T-helper 2 cell (primary cell): ENCODE data around the gene BCAS3.
"Not testable (repeated sequence)": the region's sequence is repeated elsewhere in the genome, so short reads cannot be mapped to it uniquely, and the experiment has no call there.

Experiments used
- DNase-seq, 5 experiments: peaks; one replicate each; pipeline versions ENCODE4 v3.0.0 to v3.0.0-alpha.2; 2012 to 2022

Gene BCAS3

DNA sequence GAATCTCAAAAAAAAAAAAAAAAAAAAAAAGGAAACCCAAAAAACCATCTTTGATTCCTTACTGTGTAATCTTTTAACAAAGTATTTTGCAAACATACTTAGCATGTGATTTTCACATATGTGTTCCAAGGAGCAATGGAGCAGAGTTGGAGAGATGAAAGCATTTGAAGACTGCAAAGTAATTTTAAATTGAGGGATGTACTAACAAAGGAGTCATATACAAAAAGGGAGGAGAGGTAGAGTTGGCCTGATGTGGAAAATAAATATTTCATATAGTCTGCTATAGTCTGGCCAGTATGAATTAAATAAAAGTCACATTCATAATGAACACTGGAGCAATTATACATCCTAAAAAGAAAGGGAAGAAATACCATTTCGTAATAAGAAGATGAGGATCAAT, 456.2 kb downstream of the BCAS3 start:
- DNase-seq = no peak

DNA sequence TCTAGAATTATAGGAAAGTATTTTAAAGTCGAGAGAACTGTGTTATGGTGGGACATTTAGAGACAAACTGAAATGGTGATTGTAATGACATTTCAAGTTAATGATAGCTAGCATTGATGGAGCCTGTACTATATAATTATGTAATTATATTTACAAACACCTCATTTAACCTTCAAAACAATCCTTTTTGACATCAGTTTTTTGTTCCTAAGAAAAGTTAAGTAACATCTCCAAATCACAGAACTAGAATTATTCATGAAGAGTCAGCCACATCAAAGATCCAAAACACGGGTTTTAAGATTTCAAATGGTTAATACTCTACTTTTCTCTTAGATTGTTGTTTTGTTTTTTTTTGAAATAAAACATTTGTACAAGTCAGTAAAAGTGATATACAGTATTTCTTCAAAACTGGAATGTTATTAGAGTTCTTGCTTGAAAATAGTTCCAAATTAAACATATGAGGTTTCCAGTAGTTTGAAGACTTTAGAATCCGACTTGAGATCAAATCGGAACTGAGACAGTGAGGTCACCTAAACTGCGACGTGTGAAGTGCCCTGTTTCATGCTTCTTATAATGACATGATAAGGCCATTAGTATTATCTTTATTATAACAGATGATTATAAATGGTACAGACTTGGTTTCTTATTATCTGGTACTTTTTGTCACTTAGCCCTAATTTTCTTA, 457.0 kb downstream of the BCAS3 start:
- no peak for DNase-seq

DNA sequence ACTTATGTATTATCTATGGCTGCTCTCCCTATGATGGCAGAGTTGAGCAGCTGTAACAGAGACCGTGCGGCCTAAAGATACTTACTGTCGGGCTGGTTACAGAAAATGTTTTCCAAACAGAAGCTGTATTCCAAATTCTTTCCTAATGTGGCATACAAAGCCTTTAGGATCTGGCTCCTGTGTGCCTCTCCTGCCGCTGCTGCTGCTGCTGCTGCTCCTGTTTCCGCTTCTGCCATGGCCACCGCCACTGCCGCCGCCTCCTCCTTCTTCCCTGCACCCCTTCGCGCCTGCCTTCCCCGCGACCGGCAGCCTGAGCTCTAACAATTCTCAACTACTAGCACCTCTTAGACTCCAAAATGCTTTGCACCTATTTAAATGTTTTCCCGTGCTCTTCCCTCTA, 458.1 kb downstream of the BCAS3 start:
- DNase-seq = no peak

DNA sequence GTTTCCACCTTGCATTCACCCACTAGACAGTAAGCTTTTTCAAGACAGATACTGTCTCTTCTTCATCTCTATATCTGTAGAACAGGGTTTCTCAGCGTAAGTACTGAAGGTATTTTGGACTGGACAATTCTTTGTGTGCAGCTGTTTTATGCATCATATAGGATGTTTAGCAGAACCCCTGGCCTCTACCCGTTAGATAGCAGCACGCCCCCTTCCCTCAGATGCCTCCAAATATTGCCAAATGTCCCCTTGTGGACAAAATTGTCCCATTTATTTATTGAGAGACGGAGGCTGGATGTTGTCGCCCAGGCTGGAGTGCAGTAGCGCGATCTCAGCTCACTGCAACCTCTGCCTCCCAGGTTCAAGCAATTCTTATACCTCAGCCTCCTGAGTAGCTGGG, 458.6 kb downstream of the BCAS3 start:
- no peak for DNase-seq

DNA sequence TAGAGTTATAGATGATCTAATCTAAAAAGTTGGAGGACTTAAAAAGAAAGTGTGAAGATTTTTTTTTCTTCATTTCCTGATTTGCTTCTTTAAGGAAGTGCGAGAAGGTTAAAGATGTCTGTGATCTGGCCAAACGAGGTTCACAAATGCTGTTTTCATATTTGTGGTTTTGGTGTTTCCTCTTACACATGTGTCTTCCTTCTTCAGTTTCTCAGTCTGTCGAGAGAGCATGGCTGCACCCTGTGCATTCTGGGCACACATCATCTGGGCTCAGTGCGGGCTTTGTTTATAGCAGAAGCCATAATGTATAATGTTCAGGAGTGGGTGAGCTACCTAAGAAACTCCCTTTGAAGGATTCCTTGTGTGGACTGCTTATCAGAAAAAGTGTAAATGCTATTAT, 461.6 kb downstream of the BCAS3 start:
- DNase-seq = peak in 3 of 5 experiments; percentile 15 to 92 (median 69)

DNA sequence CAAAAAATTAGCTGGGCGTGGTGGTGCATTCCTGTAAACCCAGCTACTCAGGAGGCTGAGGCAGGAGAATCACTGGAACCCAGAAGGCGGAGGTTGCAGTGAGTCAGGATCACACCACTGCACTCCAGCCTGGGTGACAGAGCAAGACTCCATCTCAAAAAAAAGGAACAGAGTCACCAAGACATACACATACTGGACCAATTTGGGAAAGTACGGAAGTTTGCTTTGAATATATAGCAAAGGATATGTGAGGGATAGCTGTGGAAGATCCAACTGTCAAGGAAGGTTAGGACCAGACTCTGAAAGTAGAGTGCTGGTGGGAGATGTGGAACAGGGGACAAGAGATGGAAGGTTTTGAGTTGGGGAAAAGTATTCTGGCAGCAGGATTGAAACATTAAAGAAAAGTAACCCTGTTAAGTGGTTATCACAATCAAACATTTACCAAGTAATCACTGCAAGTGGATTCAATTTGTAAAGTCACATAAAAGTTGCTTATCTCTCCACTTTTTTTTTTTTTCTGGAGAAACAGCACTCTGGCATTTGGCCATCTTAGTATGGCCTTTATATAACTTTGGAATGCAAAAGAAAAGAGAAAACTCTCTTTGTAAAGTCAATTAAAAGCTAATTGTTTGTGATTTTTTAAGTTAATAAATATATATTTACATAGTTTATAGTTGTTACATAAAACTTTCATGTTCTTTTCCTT, 462.6 kb downstream of the BCAS3 start:
- no peak for DNase-seq

DNA sequence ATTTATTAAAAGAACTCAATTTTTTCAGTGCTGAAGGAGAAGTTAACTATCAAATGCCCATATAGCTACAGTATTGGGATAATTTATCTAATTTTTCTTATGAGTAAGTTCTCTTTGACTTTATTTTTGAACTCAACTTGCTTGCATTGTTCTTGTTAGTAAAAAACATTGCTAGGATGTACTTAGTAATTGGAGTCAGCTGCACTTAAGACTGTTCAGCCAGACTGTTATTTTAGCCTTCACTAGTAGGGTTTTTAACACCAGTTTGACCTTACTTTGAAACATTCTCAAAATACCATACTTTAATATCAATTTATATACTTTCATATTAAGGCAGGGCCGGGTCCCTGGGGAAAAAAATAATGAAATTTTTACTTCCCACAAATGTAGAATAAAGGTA, 465.4 kb downstream of the BCAS3 start:
- no peak for DNase-seq

DNA sequence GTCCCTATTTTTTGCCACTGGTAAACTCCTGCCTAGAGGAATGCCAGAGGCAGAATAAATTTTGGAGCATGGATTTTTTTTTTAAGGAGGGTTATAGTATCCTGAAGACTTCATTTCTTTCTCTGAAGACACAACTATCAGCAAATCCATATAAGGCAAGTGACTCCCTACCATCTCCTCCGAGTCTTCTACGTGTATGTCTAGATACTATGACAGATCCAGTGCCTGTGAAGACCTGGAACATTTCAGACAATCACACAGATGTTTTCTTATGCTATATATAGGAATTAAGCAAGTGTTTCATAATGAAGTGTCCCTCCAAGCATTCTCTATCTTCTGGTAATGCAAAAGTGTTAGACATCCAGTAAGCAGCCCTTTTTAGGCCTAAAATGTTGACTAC, 466.5 kb downstream of the BCAS3 start:
- no peak for DNase-seq

DNA sequence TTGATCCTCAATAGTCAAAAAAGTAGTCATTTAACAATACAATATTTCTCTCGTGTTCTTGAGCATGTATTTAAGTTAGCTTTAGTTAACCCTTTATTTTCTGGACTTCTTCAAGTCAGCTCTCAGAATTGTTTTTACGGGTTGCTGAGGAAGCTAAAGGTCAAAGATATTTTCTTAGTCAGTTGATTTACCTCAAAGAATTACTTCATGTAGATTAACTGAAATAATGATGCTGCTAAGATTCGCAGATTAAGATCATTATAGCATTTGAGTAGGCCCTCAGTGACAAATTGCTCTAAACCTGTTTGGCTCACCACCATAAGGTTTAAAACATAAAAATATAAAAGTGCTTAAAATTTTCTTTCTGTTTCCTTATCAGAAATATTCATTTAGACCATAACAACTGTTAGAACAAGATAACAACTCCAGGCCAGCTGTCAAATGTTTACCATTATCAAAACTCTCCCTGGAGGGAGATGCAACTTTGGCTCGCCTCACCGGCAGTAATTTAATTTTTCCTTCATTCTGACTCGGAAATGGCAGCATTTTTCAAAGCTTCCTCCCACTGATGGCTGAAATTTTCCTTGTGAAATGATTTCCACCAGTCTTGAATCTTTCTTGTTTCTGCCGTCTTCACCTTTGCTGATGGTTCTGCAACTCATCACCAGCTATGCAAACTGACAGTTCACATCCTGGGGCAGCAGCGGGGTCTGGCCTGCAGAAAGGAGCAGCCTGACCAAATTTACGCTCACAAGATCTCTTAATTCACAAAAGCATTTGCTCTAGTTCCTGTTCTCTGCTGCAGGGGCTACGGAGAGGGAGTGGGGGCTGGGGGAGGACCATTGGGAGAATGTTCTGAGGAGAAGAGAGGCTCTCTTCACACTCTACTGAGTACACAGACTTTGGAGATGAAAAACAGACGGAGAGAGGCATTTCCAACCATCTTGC, 467.2 kb downstream of the BCAS3 start:
- no peak for DNase-seq

DNA sequence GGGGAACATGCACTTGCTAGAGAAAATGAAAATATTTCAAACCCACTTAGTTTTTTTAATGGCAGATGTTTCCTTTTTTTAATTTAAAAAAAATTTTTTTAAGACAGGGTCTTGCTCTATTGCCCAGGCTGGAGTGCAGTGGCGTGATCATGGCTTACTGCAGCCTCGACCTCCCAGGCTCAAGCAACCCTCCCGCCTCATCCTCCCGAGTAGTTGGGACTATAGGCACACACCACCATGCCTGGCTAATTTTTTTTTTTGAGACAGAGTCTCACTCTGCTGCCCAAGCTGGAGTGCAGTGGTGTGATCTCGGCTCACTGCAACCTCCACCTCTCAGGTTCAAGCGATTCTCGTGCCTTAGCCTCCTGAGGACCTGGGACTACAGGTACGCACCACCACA, 469.2 kb downstream of the BCAS3 start:
- not testable (repeated sequence) for DNase-seq

DNA sequence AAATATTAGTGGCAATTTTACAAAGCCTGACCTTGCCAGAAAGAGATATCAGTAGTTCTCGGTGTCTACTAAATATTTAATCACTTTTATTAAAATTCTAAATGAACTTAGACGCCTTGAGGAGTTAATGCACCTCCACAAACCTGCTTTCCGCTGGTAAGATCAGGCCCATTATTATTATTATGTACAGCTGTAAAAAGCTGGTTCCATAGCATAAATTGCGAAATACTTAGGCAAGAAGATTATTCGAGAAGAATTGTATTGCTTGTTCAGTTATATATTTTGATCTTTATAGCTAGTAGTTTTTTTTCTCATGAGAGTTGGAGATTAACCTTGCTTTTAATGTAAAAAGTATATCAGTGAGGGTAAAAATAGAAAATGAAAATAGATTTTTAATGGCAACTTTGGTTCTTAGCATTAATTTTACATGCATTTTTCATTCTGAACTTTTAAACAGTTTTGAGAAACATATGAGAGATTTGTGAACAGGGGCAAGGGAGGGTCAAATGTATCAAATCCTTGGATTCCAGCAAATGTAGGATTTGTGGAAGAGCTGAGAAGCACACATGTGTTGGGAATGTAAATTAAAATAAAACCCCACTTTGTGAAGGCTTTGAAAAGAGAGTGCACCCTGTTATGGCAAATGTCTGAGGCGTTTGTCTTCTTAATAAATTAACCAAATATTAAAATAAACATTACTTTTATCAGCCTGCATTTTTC, 471.6 kb downstream of the BCAS3 start:
- no peak for DNase-seq

DNA sequence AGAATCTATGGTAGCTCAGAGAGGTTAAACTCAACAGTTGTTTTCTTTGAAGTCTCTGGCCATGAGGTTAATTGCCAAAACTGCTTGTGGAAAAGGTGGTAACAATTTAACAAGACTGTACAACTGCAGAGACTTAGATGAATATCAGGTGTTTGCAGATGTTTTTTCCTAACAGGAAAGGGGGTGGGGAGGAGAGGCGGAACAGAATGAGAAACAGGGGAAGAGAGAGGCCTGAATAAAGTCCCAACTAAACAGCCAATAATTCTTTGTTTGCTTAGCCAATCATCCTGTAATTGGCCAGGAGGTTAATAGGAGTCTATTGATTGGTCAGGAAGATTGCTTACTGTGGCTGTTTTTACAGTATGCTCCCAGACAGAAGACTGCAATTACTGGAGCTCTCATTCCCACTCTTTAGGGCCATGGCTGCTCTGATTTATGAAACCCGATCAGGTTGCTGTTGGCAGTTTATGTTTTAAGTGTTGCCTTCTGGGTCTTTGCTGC, 472.3 kb downstream of the BCAS3 start:
- no peak for DNase-seq

DNA sequence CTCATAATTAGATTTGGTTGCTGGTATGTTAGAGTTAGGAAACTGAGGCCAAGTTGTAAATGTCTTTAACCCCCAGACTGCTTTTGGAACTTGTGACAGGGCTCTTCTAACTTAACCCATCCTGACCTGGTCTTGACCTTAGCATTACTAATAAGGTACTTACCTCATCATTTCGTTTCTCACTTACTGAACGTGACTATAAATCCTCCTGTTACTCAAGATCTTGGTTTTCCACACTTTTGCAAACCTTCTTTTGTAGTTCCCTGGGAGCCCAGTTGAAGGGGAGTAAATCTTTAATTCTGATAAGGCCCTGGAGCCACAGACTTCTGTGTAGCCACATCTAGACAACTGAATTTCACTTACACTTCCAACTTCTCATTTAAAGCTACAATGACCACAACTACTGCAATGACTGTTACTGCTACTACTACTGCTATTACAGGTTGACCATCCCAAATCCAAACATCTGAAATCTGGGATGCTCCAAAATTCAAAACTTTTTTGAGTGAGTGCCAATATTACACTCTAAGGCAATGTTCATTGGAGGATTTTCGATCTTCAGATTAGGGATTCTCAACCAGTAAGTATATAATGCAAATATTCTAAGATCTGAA, 473.1 kb downstream of the BCAS3 start:
- DNase-seq = peak in 1 of 5 experiments; percentile 48

DNA sequence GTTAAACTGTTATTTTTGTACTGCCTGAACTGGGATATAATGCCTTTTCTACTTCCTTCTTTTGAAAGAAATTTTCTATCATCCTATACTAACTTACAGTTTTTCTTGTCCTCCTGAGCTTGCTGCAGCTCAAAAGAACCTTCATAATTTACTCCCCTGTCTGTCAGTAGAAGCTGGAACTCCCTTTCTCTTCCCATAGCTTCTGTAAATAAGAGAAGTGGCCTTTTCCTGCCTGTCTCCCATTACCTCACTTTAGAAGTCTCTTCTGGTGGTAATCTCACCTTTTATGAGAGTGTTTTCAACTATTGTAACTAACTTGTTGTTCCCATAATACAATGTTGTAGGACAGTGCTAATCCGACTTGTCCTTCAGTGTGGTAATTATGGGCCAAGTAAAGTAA, 475.2 kb downstream of the BCAS3 start:
- no peak for DNase-seq

DNA sequence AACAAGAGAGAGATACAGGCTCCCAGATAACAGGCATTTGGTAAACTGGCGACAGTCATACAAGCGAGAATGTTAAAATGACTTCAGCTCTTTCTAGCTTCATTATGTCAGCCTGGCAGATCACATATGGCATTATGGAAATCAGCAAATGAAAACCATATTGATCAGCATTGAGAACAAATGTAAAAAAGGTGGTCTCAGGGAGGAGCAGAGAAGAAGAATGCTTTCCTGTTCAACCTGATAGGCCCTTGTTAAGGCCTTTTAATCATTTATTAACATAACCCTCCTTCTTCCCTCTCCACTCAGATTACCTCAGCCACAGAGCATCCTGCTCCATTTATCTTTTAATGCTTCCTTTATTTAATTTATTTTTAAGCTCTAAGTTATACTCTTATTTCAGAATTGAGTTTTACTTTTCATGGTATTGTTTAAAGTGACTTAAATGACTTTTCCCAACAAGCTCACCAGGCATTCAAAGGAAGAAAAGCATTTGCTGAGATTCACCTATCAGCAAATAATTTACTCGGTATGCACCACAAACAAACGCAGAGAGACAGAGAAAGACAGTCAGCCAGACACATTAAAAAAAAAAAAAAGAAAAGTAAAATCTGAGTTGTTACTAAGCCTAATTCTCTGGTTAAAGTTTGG, 478.1 kb downstream of the BCAS3 start:
- no peak for DNase-seq

DNA sequence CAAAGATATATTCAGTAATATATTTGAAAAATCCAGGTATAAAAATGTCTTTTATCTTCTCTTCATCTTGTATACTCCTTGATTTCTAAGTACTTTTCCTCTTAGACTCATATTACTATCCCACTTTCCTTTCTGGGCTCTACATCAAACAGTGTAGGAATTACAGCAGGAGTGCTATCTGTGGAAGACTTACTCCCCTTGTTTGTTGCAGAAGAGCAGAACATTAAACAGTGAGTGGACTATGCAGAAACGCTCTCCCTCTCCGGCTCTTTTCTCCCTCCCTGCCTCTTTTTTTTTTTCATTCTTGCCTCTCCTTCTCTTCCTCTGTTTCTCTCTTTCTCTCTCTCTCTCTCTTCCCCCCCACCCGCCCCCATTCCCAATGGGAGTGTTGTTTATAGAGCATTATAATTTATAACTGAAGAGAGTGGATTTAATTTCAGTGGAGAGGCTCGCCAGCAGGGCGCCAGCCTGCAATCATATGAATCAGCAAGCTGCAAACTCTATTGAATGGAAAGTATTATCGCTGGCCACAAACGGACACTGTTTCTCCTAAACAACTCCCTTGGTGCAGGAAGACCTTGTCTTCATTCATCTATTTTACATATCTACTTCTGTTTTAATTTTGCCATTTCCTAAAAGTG, 479.7 kb downstream of the BCAS3 start:
- DNase-seq = no peak

DNA sequence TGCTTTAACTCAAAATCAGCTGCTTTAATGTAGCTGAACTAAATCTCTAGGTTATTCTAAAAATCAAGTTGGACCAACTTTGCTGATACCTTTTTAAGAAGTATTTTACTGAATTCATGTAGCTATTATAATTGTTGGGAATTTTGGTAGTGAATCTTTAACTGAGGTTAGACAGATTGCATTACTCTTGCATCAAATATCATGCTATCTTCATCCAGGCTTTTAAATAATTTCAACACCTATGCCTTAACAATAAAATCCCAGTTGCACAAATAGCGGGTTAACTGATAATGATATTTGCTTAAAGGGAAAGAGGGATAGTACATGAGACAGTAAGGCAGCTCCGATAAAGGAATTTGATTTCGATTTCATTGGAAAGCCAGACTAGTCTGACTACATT, 480.7 kb downstream of the BCAS3 start:
- no peak for DNase-seq

DNA sequence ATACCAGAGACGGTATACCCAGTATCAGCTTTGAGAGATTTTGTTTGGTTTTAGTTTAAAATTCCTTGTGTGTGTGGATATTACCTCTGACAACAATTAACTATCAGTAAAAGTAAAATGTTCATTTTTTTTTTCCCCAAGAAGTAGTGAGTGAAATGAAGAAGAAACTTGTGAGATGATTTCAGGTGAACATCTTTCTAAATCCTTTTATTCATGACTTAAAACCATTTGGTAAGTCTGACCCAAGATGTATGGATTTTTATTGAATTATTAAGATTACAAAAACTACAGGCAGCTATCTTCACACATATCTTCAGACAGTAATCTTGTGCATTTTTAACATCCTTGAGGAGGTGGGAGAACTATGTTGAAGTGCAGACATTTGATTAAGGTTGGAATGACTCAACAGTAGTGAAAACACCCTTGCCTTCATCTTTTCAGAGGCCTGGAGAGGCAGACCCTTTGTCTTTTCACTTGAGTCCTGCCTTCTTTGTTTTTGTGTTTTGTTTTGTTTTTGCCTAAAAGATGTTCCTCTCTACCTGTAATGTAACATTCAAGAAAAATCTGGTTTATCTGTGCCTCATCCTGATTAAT, 481.7 kb downstream of the BCAS3 start:
- peak in 1 of 5 experiments; percentile 44 for DNase-seq

DNA sequence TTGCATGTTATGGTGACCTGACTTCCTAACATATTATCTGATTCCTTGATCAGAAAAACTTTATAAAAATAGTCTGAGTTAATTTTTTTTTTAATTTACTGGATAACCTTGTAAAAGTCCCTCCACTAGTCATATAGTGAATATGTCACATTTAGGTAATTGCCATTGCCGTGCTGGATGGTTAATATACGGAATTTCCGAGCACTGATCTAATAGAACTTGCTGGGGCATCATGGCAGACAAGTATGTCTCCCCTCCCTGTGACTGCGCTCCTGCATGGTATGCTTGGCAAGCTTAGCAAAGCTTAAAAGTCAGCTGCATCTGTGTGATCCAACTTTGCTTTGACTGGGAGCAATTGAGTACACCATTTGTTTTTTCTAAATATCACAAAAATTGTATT, 482.6 kb downstream of the BCAS3 start:
- no peak for DNase-seq

DNA sequence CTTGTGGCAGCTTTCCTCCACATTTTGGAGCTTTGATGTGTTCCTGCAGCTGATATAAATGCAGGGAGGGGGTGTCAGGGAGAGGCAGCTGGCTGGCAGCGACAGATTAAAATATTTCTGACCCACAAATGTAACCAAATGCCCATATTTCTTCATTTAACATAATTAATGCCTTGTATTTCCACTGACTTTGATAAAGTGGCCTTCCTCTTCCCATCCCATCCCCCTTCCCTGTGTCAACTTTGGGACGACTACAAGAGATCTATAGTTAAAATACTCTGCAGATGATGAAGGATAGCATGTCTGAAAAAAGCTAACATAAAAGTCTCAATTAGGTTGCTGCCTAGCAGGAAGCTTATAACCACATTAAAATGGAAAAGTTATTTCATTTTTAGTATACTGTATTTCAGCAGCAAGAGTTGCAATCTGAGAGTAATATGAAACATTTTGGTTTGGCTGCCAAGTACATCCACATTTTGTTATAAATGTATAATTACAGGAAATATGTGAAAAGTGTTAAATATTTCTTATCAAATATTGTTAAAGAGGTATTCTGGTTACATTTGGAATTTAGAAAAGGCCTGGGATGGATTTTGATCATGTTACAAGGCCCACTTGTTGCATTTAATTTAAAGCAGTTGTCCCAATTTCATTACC, 483.3 kb downstream of the BCAS3 start:
- DNase-seq = peak in 1 of 5 experiments; percentile 3
